GM12878 (cell line): Measurements from ENCODE around the gene CTIF. TPM values are rescaled to one million over a fixed set of nuclear protein-coding genes. Genes with fewer than 3 reads are reported as not detected.

ENCODE experiments used
- ATAC-seq: fragments of 200-7000 bp; cut with Tn5 transposase; 3 replicates; pipeline ENCODE4 v1.9.1; 2020; ENCODE audit warnings: mild to moderate bottlenecking, moderate library complexity
- BruUV-seq: library from RNA; stranded (reverse); fragments of 400-500 nt; replicated peaks from 2 replicates; lab custom pipeline; 2021; lab: Mats Ljungman, UMichigan
- CTCF ChIA-PET: fragments of 300-600 bp; sonication (Branson Sonifier 250); formaldehyde crosslinking; extraction: SDS; loops from one replicate; lab custom pipeline; 2021; ENCODE audit warnings: inconsistent platforms; lab: Yijun Ruan, JAX
- POLR2A ChIA-PET: fragments of 350-600 bp; formaldehyde crosslinking; extraction: SDS; loops from one replicate; lab custom pipeline; 2021; ENCODE audit warnings: inconsistent platforms; lab: Charles Lee
- RAD21 ChIA-PET: fragments of 300-600 bp; sonication (Branson Sonifier 250); formaldehyde crosslinking; loops from one replicate; lab custom pipeline; 2023; ENCODE audit warnings: antibody characterized with exemption; ENCODE audit not compliant: unreplicated experiment; lab: Charles Lee
- SMC1A ChIA-PET: fragments of 300-600 bp; sonication (Branson Sonifier 250); formaldehyde crosslinking; loops from one replicate; lab custom pipeline; 2023; ENCODE audit not compliant: unreplicated experiment, uncharacterized antibody; lab: Charles Lee
- DNase-seq: peaks from one replicate; pipeline ENCODE4 v3.0.0-alpha.2; 2011; ENCODE audit warnings: low read depth, low spot score
- FAIRE-seq: peaks from 3 replicates; lab custom pipeline; 2011; peaks lifted over from hg19 to GRCh38; lab: Jason Lieb, UNC
- H2AFZ ChIP-seq: 2 replicates; pipeline ENCODE4 v1.6.0; 2011; ENCODE audit warnings: low read depth, low read length, control low read depth; ENCODE audit not compliant: control insufficient read depth
- H3K27ac ChIP-seq: 2 replicates; pipeline ENCODE4 v1.5.1; 2011; ENCODE audit warnings: control low read depth; ENCODE audit not compliant: control insufficient read depth, insufficient read depth
- H3K27me3 ChIP-seq, 2 experiments: replicated peaks in 1 of 2; 2 replicates each; pipeline versions ENCODE4 v1.6.0 to v1.6.1; 2011; ENCODE audit warnings: low read length in 1 of 2; ENCODE audit not compliant: control insufficient read depth in 2 of 2, insufficient read depth in 2 of 2
- H3K36me3 ChIP-seq, 2 experiments: 2 replicates each; pipeline ENCODE4 v1.5.1; 2011; ENCODE audit warnings: low read length in 1 of 2; ENCODE audit not compliant: control insufficient read depth in 2 of 2, insufficient read depth in 2 of 2
- H3K4me1 ChIP-seq: 2 replicates; pipeline ENCODE4 v1.6.1; 2011; ENCODE audit warnings: mild to moderate bottlenecking, low read length, moderate library complexity, mixed read lengths; ENCODE audit not compliant: control insufficient read depth, insufficient read depth
- H3K4me2 ChIP-seq: 2 replicates; pipeline ENCODE4 v1.6.0; 2011; ENCODE audit warnings: control low read depth; ENCODE audit not compliant: control insufficient read depth, insufficient read depth
- H3K4me3 ChIP-seq: fragments of 200-600 bp; sonication (generic); 2 replicates; pipeline ENCODE4 v1.5.1; 2016
- H3K79me2 ChIP-seq: 2 replicates; pipeline ENCODE4 v1.6.0; 2011; ENCODE audit warnings: low read length; ENCODE audit not compliant: control insufficient read depth, insufficient read depth
- H3K9ac ChIP-seq: 2 replicates; pipeline ENCODE4 v1.8.0; 2011; ENCODE audit warnings: low read length, control low read depth, mixed read lengths; ENCODE audit not compliant: control insufficient read depth, insufficient read depth
- H3K9me3 ChIP-seq: replicated peaks from 3 replicates; pipeline ENCODE4 v1.5.1; 2011; ENCODE audit warnings: mild to moderate bottlenecking, low read length; ENCODE audit not compliant: control insufficient read depth, insufficient read depth
- H4K20me1 ChIP-seq: 2 replicates; pipeline ENCODE4 v1.6.0; 2011; ENCODE audit not compliant: control insufficient read depth, insufficient read depth
- BMI1 ChIP-seq: fragments of 450-650 bp; IDR thresholded peaks from 2 replicates; pipeline ENCODE4 v1.6.1; 2016; ENCODE audit warnings: mild to moderate bottlenecking, moderate library complexity, borderline replicate concordance
- CHD2 ChIP-seq: IDR thresholded peaks from 2 replicates; pipeline ENCODE4 v1.6.1; 2011; ENCODE audit warnings: low read depth, low read length, improper control_type of control experiment, borderline replicate concordance
- EGR1 ChIP-seq, 2 experiments: IDR thresholded peaks; 1 replicate in 1 of 2; 2 replicates in 1 of 2; pipeline ENCODE4 v1.6.1; 2011 to 2012; ENCODE audit warnings: low read depth in 2 of 2, low read length in 2 of 2, borderline replicate concordance in 1 of 2, mild to moderate bottlenecking in 1 of 2, moderate library complexity in 1 of 2
- JUND ChIP-seq: IDR thresholded peaks from 2 replicates; pipeline ENCODE4 v1.6.1; 2012; ENCODE audit warnings: low read depth, mild to moderate bottlenecking, low read length, improper control_type of control experiment, moderate library complexity
- MAX ChIP-seq: IDR thresholded peaks from 2 replicates; pipeline ENCODE4 v1.6.1; 2012; ENCODE audit warnings: low read depth, low read length, improper control_type of control experiment
- MTA2 ChIP-seq: fragments of 450-650 bp; IDR thresholded peaks from 2 replicates; pipeline ENCODE4 v1.6.1; 2016; ENCODE audit warnings: low read depth, mild to moderate bottlenecking, moderate library complexity
- NFXL1 ChIP-seq: fragments of 450-650 bp; IDR thresholded peaks from 2 replicates; pipeline ENCODE4 v1.6.1; 2017; ENCODE audit warnings: antibody characterized with exemption, mild to moderate bottlenecking, borderline replicate concordance
- PAX5 ChIP-seq: IDR thresholded peaks from 2 replicates; pipeline ENCODE4 v1.6.1; 2011; ENCODE audit warnings: low read depth, low read length, borderline replicate concordance
- POLR2A ChIP-seq: IDR thresholded peaks from 2 replicates; pipeline ENCODE4 v1.6.1; 2011; ENCODE audit warnings: low read depth, mild to moderate bottlenecking, low read length
- RELA ChIP-seq: fragments of 450-650 bp; IDR thresholded peaks from 2 replicates; pipeline ENCODE4 v1.8.0; 2014; ENCODE audit warnings: borderline replicate concordance; ENCODE audit not compliant: partially characterized antibody
- RFX5 ChIP-seq: IDR thresholded peaks from 2 replicates; pipeline ENCODE4 v1.6.1; 2011; ENCODE audit warnings: low read depth, low read length, improper control_type of control experiment
- SIX5 ChIP-seq: IDR thresholded peaks from 2 replicates; pipeline ENCODE4 v1.6.1; 2011; ENCODE audit warnings: mild to moderate bottlenecking, low read depth, low read length, moderate library complexity; ENCODE audit not compliant: severe bottlenecking
- SMAD1 ChIP-seq: fragments of 450-650 bp; IDR thresholded peaks from 2 replicates; pipeline ENCODE4 v1.6.1; 2018; ENCODE audit warnings: mild to moderate bottlenecking, low read depth; ENCODE audit not compliant: partially characterized antibody
- SRF ChIP-seq, 2 experiments: IDR thresholded peaks; 2 replicates each; pipeline ENCODE4 v1.6.1; 2011; ENCODE audit warnings: low read depth in 2 of 2, low read length in 2 of 2, mild to moderate bottlenecking in 1 of 2, moderate library complexity in 1 of 2
- SUZ12 ChIP-seq: fragments of 200-600 bp; sonication (generic); IDR thresholded peaks from one replicate; pipeline ENCODE4 v1.6.1; 2018; ENCODE audit warnings: antibody characterized with exemption, mild to moderate bottlenecking; ENCODE audit not compliant: unreplicated experiment
- TARDBP ChIP-seq: IDR thresholded peaks from 2 replicates; pipeline ENCODE4 v1.6.1; 2016; ENCODE audit warnings: borderline replicate concordance
- YY1 ChIP-seq: IDR thresholded peaks from 2 replicates; pipeline ENCODE4 v1.6.1; 2011; ENCODE audit warnings: low read depth, mild to moderate bottlenecking, low read length
- ZNF207 ChIP-seq: fragments of 450-650 bp; IDR thresholded peaks from 2 replicates; pipeline ENCODE4 v1.6.1; 2014; ENCODE audit warnings: antibody characterized with exemption, mild to moderate bottlenecking, borderline replicate concordance
- WGBS: methylation state at CpG from one replicate; pipeline ENCODE4 v1.1.6; 2016; ENCODE audit warnings: low lambda C conversion rate; ENCODE audit not compliant: insufficient replicate concordance, insufficient coverage; ENCODE audit errors: missing lambda C conversion rate; 5-methylcytosine and 5-hydroxymethylcytosine counted together
- in situ Hi-C: fragments of 300-500 bp; cut with MboI; formaldehyde crosslinking; loops from 9 replicates; pipeline ENCODE4 v1.14.3; 2018; ENCODE audit warnings: mixed read lengths
- intact Hi-C: fragments of 100-400 bp; cut with micrococcal nuclease; formaldehyde crosslinking; loops from one replicate; pipeline ENCODE4 v1.14.2; 2022; ENCODE audit not compliant: unreplicated experiment
- polyA plus RNA-seq, 11 experiments: library from polyadenylated mRNA; depleted of rRNA in 4 of 11; unstranded in 6 of 11; stranded (reverse) in 5 of 11; fragments of >200 nt; fragmentation: Nextera tagmentation in 4 of 11; fragmentation: Illumina TruSeq in 1 of 11; extraction: Ambion mirVana in 4 of 11; extraction: Trizol in 1 of 11; gene quantifications; 1 replicate in 1 of 11; 2 replicates in 10 of 11; pipeline versions ENCODE4 v1.2.1 to v1.2.3, GENCODE V29; 2011 to 2016; ENCODE audit warnings: inconsistent platforms in 2 of 11, missing spikeins in 2 of 11, low read depth in 1 of 11
- total RNA-seq, 4 experiments: library from RNA; depleted of rRNA in 3 of 4; stranded (reverse); fragments of >200 nt in 3 of 4; fragmentation: Illumina TruSeq in 1 of 4; extraction: Trizol in 1 of 4; gene quantifications; 2 replicates each; pipeline versions ENCODE4 v1.2.1 to v1.2.3, GENCODE V29; 2013 to 2021
- TF ChIP-seq, protein P1 (sequence below): fragments of 150-350 bp; IDR thresholded peaks from 2 replicates; pipeline ENCODE4 v1.6.1; 2014; ENCODE audit warnings: mild to moderate bottlenecking, low read depth, low read length
- TF ChIP-seq, protein P2 (sequence below): fragments of 450-650 bp; IDR thresholded peaks from 2 replicates; pipeline ENCODE4 v1.6.1; 2017; ENCODE audit warnings: mild to moderate bottlenecking, low read depth, inconsistent platforms; ENCODE audit not compliant: poor library complexity, severe bottlenecking

CTIF gene
- total and polyA plus RNA-seq, 10 of the 15 experiments (the other 5 are each of a cell fraction or from before 2014, with no cell fraction given): 0.06 to 11.6 (median 2.5) TPM

DNA sequence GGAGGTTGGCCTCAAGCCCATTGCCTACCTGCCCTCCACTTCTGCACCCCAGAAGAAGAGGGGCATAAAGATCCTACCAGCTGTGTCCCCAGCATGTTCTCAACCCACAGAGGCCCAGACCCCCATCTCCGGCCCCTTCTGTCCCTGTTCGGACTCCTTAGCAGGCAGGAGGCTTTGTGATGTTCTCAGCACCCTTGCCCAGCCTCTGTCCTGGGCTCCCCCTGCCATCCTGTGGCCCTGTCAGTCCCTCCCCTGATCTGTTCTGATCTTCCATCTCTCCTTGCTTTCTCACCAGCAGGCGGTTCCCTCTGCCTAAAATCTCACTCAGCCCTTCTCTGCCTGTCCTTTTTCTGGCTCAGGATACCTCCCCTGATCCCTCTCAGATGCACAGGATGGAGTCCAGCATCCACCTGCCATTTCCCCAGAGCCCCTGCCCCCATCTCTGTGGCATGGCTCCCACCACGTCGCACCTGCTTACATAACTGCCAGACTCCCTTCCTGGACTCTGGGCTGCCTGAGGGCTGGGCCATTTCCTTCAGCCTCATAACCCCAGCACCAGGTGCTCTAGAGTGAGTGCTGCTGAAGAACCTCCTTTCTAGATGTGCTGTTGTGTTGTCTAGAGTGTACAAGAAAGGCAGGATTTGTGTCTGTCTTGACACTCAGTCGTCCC, 134.0 kb downstream of the CTIF start:
- 68% methylated on average over 6 of the region's 6 CpGs for WGBS
- H3K27me3 ChIP-seq: no peaks in the 10 kb centered on the region
- H3K4me2 ChIP-seq: no peak overlapping the region
- ChIA-PET SMC1A (interaction anchor here (0.6 to 1.1 kb wide), 3 partner anchors 503 to 776 kb away, joined by 3 to 4 read pairs (median 3); no protein-coding TSS in a partner anchor), CTCF (interaction anchor here (0.6 to 6.6 kb wide), 7 partner anchors 8 to 566 kb away, joined by 3 to 99 read pairs (median 5); no protein-coding TSS in a partner anchor), POLR2A (no interaction called here), RAD21 (interaction anchor here (1.5 to 1.8 kb wide), 2 partner anchors 105 to 506 kb away, joined by 6 read pairs; no protein-coding TSS in a partner anchor)
- BruUV-seq: no TSS peak
- ATAC-seq (no peak), DNase-seq (no peak), FAIRE-seq (no peak)
- in situ Hi-C loops: no loop called here
- no peak overlapping the region for H3K27ac ChIP-seq
- no peaks in the 10 kb centered on the region; the same call in 2 of the 3 replicates for H3K9me3 ChIP-seq
- intact Hi-C loops: loop anchor here (10.0 kb wide), 1 partner anchor 242 kb away; no protein-coding TSS in a partner anchor
- H3K4me3 ChIP-seq: no peak overlapping the region
- no peaks in the 10 kb centered on the region for H3K36me3 ChIP-seq
- H3K4me1 ChIP-seq: peaks cover 8% of the 10 kb centered on the region
- H4K20me1 ChIP-seq: no peaks in the 10 kb centered on the region
- TF ChIP-seq MAX: no peak
- TF ChIP-seq YY1: no peak
- no peak for TF ChIP-seq SIX5
- no peak for TF ChIP-seq EGR1 (IDR thresholded peaks at IDR 0.05; ENCODE audit: borderline replicate concordance in 1 of 2, low read depth in 2 of 2, low read length in 2 of 2)
- no peak for TF ChIP-seq SUZ12
- TF ChIP-seq NFXL1: no peak
- TF ChIP-seq POLR2A: no peak
- no peak for TF ChIP-seq MTA2
- no peak for TF ChIP-seq TARDBP
- TF ChIP-seq JUND: no peak
- TF ChIP-seq, protein P1, sequence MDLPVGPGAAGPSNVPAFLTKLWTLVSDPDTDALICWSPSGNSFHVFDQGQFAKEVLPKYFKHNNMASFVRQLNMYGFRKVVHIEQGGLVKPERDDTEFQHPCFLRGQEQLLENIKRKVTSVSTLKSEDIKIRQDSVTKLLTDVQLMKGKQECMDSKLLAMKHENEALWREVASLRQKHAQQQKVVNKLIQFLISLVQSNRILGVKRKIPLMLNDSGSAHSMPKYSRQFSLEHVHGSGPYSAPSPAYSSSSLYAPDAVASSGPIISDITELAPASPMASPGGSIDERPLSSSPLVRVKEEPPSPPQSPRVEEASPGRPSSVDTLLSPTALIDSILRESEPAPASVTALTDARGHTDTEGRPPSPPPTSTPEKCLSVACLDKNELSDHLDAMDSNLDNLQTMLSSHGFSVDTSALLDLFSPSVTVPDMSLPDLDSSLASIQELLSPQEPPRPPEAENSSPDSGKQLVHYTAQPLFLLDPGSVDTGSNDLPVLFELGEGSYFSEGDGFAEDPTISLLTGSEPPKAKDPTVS: no peak
- no peak for TF ChIP-seq RFX5
- no peak for TF ChIP-seq BMI1
- no peak for TF ChIP-seq CHD2
- no peak for TF ChIP-seq SMAD1
- TF ChIP-seq, protein P2, sequence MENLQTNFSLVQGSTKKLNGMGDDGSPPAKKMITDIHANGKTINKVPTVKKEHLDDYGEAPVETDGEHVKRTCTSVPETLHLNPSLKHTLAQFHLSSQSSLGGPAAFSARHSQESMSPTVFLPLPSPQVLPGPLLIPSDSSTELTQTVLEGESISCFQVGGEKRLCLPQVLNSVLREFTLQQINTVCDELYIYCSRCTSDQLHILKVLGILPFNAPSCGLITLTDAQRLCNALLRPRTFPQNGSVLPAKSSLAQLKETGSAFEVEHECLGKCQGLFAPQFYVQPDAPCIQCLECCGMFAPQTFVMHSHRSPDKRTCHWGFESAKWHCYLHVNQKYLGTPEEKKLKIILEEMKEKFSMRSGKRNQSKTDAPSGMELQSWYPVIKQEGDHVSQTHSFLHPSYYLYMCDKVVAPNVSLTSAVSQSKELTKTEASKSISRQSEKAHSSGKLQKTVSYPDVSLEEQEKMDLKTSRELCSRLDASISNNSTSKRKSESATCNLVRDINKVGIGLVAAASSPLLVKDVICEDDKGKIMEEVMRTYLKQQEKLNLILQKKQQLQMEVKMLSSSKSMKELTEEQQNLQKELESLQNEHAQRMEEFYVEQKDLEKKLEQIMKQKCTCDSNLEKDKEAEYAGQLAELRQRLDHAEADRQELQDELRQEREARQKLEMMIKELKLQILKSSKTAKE: no peak
- TF ChIP-seq PAX5: no peak
- TF ChIP-seq RELA: no peak
- no peak for TF ChIP-seq ZNF207
- no peak for TF ChIP-seq SRF (IDR thresholded peaks at IDR 0.05; ENCODE audit: low read depth in 2 of 2, low read length in 2 of 2)
- no peaks in the 10 kb centered on the region for H3K79me2 ChIP-seq
- H2AFZ ChIP-seq: no peak overlapping the region
- no peak overlapping the region for H3K9ac ChIP-seq
